Activated CD4-positive, alpha-beta T cell treated with anti-CD3 and anti-CD28 coated beads for 48 hours (primary cell): ENCODE measurements around the gene POPDC2.

Experiments
- DNase-seq: peaks from one replicate; pipeline ENCODE4 v3.0.0-alpha.2; 2020

The POPDC2 gene

DNA sequence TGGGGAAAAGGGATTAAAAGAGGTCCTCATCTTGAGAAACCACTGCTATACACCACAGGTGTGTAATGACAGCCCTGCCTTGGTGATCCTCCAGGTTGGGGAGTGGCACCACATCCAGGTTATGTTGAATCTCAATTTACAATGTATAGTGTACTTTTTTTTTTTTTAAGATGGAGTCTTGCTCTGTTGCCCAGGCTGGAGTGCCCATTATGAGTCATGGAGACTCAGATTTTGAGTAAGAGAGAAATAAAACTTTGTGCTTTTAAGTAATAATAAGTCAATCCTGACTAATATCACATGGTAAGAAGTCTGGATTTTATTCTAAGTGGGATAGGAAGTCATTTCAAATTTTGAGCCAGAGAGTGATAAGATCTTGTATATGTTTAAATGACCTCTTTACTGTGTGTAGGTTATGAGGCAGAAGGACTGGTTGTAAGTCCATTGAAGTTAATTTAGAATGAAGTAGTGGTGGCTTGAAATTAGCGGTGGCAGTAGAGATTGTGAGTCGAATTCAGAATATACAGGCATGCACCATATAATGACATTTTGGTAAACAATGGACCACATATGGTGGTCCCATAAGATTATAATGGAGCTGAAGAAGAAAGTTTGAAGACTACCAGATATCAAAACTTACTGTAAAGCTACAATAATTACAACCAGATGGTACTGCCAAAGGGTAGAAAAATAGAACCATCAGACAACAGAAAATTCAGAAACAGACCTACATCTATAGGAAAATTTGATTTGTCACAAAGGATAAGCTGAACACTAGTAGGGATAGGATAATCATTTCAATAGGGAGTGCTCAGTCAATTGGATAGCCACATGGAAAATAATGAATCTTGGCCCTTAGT is 20.7 kb downstream of the POPDC2 start:
- DNase-seq = peak; percentile 20

DNA sequence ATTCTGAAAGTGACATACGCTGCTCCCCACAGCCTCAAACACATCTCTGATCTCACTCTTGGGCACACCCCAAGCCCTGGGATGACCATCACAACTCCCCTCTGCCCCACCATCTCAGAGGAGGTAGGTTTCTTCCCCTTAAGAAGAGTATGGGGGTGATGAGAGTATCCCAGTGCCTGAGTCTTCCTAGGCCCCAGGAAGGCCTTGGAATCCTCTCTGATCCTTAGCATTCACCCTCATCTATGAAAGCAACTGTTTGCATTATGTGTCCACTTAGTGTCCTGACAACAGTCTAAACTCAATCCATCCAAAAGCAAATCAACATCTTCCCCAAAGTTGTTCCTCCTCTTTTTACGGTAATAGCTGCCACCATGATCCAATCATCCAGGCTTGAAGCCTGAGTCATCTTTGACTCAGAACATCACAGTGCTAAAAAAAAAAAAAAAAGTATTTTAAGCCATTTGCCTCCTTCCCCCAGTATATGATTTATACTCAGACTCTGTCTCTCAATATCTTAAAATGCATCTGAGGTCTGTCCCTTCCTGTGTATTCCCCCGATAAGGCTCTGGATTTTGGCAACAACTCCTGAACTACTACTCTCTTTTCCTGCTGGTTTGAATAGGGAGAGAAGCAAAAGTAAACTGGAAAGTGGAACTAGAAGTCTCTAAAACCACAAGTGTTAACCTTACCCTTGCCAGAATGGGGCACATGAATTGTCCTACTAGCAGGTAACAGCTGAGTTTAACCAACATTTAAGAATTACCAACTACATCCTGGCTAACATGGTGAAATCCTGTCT is 22.5 kb downstream of the POPDC2 start:
- peak; percentile 9 for DNase-seq

DNA sequence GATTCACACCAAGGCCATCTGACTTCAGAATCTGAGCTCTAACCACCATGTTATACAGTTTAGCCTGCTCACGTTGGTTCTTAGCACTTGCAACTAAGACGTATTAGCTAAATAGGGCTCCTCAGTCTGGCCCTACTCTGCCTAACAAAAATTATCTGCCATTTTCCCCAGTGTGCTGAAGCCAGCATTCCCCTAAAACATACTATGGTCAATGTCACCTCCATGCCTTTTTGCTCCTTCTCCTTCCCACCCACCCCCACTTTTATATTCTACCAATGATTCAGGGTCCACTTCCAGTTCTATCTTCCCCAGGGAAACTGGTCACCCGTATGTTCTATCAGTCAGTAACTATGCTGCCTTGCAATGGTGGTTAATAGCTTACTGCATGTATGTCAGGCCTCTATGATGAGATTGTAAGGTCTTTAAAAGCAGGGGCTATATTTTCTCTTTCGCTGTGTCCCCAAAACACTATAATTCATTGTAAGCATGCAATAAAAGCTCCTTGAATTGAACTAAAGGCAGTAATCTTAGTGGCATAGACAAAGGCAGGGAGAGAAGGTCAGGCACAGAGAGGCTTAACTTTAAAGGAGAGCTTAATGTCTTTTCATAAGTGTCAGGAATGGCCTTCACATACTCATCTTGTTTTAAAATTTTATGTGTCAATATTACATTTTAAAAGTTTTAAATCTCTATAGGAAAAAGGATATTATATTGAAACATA is 23.3 kb downstream of the POPDC2 start:
- no peak for DNase-seq

DNA sequence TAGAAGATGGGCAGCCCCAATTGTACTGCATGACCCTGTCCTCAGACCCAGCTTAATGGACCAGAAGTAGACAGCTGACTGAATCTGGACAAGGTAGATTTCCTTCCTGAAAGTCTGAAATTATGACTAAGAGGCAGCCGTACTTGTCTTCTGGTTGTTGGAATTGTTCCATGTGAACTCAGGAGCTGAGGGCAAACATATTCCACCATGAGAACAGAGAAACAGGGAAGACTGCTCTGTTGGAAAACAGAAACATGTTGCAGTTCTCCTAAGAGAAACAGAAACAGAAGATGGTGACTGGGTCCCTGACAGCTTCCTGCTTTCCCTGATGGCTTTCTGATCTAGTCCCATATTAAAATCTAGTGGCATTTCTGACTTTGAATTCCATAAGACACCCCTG is 24.1 kb downstream of the POPDC2 start:
- DNase-seq = no peak

DNA sequence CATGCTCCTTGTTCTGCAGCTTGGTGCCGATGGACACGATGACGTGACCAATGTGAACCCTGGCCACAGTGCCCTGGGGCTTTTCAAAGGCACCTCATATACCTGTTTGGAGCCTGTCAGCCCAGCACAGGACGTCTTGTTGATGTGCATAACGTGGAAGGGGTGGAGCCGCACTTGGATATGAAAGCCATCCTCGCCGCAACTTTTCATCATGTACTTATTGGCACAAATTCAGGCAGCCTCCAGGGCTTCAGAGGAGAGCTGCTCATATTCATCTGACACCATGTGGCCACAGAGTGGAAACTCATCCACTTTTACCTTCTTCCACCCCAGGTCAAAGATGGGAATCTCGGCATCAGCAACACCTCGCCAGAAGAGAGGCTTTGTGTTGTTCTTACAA is 24.7 kb downstream of the POPDC2 start:
- DNase-seq = no peak

DNA sequence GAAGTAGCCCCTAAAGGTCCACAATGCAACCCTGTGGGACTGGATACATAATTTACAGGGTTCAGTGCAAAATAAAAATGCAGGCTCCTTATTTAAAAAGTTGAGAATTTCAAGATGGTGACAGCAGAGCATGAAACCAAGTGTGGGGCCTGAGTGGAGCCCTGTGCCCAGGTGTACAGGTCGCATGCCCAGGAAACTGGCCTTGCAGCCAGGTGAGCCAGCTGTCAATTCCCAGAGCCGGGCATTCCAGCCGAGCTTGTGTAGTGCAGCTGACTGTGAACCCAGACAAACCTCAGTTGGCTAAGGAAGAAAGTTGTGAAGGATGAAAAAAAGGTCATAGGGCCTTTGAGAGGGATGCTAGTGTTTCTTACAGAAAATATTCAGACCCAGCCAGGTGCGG is 27.6 kb downstream of the POPDC2 start:
- DNase-seq = no peak

DNA sequence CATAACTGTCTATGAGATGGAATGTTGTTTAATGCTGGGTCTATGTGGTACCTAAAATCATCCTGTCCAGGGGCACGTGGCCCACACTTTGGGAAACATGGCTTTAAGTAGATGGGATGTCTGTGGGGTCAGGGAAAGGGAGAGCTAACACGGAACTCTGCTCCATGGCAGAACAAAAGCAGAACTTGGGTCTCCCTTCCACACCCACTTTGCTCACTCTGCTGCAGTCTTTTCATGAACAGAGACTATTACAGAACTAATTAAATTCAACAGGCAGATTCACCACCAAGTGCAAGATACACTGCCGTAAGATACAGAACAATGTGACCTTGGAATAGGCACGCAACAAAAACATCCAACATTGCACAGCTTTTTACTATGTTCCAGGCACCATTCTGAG is 28.2 kb downstream of the POPDC2 start:
- no peak for DNase-seq

DNA sequence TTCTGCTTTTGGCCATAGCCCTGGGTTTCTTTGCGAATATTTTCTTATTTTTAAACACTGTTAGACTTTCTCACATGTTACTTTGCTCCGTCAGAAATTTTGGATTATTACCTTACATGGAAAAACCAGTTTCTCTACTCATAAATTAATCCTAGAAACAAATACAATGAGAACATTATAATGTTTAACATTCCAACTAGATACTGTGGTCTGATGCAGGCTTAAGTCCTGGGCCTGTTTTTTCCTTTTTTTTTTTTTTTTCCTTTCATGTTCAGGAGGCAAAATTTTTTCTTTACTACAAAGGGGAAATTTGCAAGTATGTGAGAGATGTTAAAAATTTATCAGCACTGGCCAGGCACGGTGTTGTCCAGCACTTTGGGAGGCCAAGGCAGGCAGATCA is 28.9 kb downstream of the POPDC2 start:
- no peak for DNase-seq

DNA sequence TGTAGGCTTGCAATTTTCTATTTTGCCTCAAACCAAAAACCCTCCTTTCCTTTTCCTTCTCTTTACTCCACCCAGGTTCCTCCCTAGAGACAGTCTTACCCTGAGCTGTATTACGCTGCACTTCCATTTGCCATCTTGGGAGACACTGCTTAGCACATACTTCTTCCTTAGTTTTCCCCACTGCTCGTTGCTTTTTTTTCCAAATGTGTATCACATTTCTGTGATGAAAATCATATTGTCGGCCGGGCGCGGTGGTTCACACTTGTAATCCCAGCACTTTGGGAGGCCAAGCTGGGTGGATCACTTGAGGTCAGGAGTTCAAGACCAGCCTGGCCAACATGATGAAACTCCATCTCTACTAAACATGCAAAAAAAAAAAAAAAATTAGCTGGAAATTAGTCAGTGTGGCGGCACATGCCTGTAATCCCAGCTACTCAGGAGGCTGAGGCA is 29.5 kb downstream of the POPDC2 start:
- DNase-seq = no peak

DNA sequence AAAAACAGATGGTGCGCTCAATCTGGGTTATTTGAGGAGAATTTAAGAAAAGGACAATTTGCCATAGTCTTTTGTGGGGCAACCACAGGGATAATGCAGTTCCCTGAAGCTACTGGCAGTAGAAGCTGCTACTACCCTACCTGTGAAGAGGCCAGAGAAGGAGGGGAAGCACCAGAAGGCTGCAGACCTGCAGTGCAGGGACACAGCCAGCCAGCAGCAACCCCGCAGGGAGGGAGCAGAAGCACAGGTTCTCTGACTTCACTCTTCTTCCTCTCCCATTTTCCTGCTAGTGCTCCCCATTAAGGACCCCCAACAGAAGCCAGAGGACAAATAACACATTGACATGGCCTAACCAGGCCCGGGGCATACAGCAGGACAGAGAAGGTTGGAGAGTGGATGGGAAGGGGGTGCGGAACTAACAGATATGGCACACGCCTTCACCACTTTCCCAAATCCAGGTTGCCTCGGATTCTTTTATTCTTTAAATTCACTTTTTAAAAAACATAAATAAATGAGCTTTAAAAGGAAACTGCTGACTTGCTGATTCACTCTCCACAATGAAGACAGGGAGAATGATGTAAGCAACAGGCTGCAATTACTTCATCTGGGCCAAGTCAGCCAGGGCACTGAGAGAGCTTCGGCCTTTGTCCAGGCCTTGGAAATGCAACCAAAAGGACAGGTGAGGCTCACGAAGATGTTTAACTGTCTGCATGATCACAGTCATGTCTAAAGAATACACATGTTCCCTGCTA is 30.1 kb downstream of the POPDC2 start:
- no peak for DNase-seq

DNA sequence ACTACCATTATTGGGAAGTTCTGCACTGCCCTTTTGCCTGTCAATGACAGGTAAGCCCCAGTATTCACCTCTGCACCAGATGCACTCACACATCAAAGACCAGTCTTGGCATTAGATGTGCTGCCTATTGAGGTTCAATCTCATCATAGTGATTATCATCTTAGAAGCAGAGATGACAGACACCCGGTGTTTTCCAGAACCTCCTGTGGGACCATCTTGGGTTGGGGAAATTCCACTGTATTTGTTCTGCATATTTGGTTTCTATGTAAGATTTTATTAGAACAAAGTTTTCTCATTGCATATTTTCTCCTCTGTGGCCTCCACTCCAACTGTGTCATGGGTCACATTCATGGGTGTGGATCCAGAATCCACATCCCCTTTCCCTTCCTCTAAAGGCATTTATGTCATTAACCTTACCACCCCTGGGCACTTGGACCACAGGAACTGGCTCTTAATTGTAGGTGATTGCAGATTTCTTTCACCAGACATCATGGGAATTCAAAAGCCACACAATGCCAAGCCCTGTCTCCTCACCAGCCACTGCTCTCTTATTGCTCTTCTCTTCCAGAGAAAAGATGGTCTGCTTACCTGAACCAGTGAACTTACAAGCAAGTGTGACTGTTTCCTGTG is 31.5 kb downstream of the POPDC2 start:
- DNase-seq = no peak

DNA sequence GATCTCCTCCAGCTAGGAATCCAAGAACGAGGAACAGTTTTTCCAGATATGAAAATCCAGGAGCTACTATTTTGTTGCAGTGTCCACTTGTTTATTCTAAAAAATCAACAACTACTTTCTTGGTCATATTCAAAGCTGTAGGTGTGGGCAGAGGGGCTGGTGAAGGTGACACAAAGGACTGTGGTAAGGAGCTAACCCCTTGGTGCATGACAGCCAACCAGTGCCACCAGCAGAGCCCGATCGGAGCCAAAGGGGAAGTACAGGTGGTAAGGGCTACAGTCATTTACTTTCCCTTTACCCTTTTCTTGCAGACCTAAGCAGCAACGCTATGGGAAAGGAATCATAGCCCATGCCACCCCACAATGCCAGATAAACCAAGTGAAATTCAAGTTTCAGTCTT is 32.0 kb downstream of the POPDC2 start:
- peak; percentile 45 for DNase-seq

DNA sequence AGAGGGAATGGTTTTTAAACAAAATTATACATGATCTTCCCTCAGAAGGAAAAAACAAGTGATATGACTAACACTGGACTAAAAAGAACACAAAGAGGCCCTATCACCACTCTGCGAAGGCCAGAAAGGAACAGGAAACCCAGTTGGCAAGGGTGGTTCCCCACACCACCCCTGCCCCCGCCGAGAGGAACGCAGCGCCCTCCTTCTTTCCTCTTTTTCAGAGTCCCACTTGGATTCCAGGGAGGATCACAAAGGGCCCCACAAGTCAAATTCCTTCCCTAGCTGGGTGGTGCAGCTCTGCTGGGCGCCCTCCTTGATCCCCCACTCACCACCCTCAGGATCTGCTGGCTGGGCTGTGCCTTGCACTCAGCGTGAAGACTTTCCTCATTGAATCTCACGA is 32.9 kb downstream of the POPDC2 start:
- DNase-seq = peak; percentile 25

DNA sequence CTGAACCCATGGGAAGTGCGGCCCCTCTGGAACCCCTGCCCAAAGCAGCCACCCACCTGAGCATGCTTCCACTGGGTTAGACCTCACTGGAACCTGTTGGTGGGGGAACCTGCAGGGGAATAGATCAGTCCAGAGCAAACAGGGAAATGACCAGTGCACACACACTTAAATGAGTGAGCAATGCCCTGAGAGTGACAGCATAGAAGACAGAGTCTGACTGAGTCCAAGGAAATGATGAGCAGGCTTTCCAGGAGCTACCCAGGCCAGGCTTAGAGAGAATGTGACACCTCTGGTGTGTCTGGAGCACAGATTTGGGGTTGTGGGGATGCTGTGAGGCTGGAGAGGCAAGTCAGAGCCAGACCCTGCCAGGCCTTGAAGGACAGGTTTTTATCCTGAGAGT is 34.2 kb downstream of the POPDC2 start:
- DNase-seq = no peak

DNA sequence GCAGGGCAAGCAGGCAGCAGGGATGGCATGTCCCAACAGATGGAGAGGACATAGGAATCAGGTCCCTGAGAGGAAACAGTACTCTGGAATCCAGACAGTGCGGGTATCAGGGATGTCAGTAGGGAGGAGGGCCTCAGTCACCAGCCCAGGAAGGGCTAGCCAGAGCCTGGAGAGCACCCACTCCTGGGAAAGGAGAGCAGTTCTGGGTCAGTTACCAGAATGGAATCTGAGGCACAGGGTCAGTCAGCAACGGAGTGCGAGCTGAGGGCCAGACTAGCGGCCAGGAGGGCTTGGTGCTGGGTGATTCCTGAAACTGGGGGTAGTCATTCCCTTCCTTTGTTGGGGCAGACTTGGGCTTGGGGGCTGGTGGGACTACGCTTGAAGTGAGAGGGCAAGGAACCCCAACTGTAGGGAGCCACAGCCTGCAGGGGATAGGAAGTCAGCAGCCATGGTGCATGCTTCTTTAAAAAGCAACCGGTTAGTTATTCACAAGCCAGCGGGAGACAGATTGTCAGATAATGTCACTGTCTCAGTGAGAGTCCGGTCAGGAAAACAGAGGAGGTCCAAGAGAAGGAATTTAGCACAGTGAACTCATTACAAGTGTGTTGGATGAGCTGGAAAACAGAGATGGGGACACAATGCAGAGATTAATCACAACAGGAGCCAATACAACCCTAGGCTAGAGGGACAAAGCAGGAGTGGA is 34.8 kb downstream of the POPDC2 start:
- no peak for DNase-seq

DNA sequence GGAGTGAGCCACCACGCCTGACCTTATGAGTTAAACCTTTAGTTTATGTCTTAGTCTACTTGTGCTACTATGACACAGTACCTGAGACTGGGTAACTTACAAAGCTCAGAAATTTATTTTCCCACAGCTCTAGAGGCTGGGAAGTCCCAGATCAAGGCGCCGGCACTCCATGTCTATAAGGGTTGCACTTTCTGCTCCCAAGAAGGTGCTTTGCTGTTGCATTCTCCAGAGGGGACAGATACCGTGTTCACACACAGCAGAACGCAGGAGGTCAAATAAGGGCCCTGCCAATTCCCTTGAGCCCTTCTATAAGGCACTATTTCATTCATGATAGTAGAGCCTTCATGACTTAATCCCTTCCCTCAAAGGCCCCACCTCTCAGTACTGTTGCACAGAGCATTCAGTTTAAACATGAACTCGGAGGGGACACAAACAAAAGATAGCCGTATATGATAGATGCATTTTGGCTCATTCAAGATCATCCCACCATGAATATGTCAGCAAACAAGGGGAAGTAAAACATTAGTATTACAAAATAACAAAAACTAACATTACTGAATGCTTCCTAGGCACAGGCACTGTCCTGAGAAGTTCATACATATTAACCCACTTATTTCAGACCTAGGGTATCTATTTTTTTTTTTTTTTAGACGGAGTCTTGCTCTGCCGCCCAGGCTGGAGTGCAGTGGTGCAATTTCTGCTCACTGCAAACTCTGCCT is 36.2 kb downstream of the POPDC2 start:
- no peak for DNase-seq

DNA sequence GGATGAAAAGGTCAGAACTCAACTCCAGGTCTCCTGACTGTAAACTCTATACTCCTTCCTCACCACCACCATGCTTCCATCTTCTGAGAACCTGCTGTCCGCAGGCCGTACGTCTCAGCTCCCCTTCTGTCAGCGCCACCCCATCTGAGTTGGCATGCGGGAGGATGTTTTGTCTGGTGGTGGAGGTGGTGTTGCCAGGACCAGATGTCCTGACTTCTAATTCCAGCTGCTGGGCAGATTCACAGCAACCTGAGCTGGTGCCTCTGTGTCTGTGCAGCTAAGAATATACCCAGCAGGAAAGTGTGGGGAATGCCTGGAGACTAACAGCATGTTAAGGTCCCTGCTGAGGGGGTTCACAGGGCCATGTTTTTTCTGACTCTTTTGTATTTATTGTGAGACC is 39.5 kb downstream of the POPDC2 start:
- no peak for DNase-seq

DNA sequence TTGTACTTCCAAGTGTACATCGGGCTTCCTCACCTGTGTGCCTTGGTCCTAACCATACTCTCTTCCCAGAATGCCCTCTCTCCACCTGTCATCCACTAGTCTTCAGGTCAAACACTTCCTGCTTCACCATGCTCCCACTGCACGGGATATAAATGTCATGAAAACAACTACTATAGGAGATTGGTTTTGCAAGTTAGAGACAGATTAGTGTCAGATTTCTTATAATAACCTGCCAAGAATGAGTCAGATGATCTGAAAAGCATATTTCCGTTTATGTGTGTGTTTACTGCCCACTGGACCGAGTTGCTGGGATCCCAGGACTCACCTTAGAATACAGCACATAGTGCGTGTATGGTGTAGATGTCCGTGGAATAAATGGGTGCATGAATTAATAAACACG is 41.3 kb downstream of the POPDC2 start:
- DNase-seq = no peak

DNA sequence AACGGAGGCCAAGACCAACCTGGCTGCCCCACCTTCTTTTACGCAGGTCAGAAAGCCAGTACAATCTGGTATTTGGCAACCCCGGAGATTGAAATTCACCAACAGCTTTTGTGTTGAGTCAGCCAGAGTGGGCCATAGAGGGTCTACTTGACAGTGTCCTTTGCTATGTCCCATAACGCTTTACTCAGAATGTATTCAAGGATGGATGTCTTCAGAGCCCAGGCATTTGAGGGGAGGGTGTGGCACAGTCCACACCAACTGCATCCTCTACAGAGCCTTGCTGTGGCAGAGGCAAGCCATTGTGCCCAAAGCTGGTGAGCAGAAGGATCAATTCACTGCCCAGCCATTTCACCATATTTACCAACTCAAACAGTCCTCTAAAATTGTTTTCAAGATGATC is 44.3 kb downstream of the POPDC2 start:
- DNase-seq = no peak

DNA sequence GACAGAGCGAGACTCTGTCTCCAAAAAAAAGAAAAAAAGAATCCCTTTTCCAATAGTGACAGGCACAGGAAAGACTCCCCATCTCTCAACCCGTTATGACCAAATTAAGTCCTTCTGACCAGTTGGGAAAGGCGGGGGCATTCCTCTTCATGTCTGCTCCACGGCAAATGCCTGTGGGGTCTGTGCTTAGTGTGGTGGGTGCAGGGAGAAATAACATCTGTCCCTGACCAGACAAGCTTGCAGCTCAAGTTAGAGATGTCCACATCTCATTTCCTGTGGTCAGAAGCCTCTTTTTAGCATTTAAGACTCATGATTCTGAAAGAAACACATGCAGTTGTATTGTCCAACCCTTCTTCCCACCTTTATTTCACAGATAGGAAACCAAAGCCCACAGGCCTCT is 46.5 kb downstream of the POPDC2 start:
- no peak for DNase-seq

DNA sequence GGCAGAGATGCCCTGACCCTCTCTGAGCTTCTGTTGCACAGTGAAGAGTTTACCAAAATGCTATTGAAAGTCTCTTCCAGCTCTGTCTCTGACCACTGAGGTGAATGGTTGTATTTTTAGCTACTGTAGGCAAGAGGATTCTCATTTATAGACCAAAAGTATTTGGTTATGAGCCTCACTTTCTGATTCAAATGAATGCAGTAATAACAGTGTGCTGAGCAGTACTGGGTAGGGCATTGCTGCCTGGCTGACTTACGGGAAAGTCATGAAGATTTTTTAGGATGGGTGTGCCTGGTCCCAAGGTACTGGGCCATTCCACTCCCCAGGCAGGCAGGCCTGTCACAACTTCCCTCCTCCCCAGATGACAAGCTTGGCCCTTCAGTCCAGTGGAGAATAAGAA is 47.2 kb downstream of the POPDC2 start:
- DNase-seq = no peak
